ENCODE results near the gene CHST15. TPM values are rescaled to one million over a fixed set of nuclear protein-coding genes. Genes with fewer than 3 reads are reported as not detected.

CHST15 gene
- total RNA-seq, 1 experiment from 2014 or later, result 26.7 TPM

DNA sequence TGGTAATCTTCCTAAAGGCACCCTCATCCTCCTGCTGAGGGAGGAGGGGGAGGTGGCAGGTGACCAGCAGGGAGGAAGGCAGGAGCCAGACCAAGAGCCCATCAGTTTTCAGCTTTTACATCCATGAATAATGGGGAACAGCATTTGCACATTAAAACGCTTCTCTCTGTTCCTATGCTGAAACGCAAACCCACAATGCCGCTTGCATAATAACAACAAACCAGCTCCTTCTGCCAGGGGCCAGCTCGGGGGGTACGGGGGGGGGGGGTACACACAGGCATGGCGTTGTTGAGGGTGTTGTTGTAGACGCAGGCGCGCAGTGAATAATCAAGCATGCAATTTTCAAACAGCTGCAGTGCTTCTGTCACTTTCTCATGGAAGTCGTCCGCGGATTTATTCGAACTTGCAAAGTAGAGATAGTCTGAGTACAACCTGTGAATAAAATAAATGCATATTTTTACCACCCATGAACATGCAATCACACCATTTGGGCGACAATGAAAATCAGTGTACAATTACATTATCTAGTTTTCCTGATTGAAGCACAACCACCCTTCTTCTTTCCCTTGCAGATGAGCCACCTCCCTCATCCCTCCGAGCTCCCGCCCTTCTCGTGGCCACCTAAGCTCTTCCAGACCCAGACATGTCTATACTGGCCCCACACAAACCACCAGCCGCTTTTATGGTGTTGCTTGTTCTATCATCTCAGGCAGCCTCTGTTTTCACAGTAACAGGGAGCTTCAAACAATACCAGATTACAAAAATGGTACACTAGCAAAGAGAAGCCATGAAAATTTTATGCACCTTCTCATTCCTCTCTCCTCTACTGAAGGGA lies 72.2 kb downstream of the CHST15 start:
- Mint-ChIP-seq H3K9me3 (ENCODE audit: unreplicated experiment) (no peaks in the 10 kb centered on the region), H3K27ac (ENCODE audit: unreplicated experiment) (no peak overlapping the region), H3K36me3 (ENCODE audit: insufficient read depth, unreplicated experiment) (peaks cover 10% of the 10 kb centered on the region), H3K27me3 (ENCODE audit: insufficient read depth, unreplicated experiment) (no peaks in the 10 kb centered on the region), H3K4me1 (ENCODE audit: low read depth, unreplicated experiment) (no peaks in the 10 kb centered on the region), H3K4me3 (ENCODE audit: unreplicated experiment) (no peak overlapping the region)
- ChIA-PET CTCF (interaction anchor here (0.6 kb wide), 1 partner anchor 25 kb away, joined by 3 read pairs; no protein-coding TSS in a partner anchor), POLR2A (no interaction called here)
- Histone ChIP-seq H3K4me3 (ENCODE audit: low read depth, low read length) (no peak overlapping the region), H3K27me3 (replicated peaks; ENCODE audit: control insufficient read depth, insufficient read depth, low read length) (no peaks in the 10 kb centered on the region; the same call in 1 of the 2 replicates), H3K36me3 (ENCODE audit: control insufficient read depth, insufficient read depth, low read length) (no peaks in the 10 kb centered on the region), H3K9me3 (no peaks in the 10 kb centered on the region), H3K4me1 (no peaks in the 10 kb centered on the region)
- intact Hi-C loops (cut with micrococcal nuclease; ENCODE audit: unreplicated experiment), result no loop called here
- TF ChIP-seq CTCF (IDR thresholded peaks at IDR 0.05; ENCODE audit: insufficient read depth in 1 of 2, low read depth in 1 of 2, low read length in 1 of 2, severe bottlenecking in 1 of 2, unreplicated experiment in 1 of 2), result no peak
- DNase-seq, result no peak
- no TSS peak for BruUV-seq (replicated peaks)

GRCh38 chr10:124019886-124020797 lies 73.3 kb downstream of the CHST15 start:
- Mint-ChIP-seq H3K27me3 (ENCODE audit: insufficient read depth, unreplicated experiment) (no peaks in the 10 kb centered on the region), H3K9me3 (ENCODE audit: unreplicated experiment) (no peaks in the 10 kb centered on the region), H3K27ac (ENCODE audit: unreplicated experiment) (no peak overlapping the region), H3K4me3 (ENCODE audit: unreplicated experiment) (no peak overlapping the region), H3K4me1 (ENCODE audit: low read depth, unreplicated experiment) (no peaks in the 10 kb centered on the region), H3K36me3 (ENCODE audit: insufficient read depth, unreplicated experiment) (peaks cover 10% of the 10 kb centered on the region)
- H3K9me3 ChIP-seq, result no peaks in the 10 kb centered on the region
- CTCF ChIA-PET, result interaction anchor here (0.6 kb wide), 1 partner anchor 26 kb away, joined by 3 read pairs; no protein-coding TSS in a partner anchor
- DNase-seq, result no peak
- no peaks in the 10 kb centered on the region; the same call in 1 of the 2 replicates for H3K27me3 ChIP-seq (replicated peaks; ENCODE audit: control insufficient read depth, insufficient read depth, low read length)
- no peak for TF ChIP-seq CTCF (IDR thresholded peaks at IDR 0.05; ENCODE audit: insufficient read depth in 1 of 2, low read depth in 1 of 2, low read length in 1 of 2, severe bottlenecking in 1 of 2, unreplicated experiment in 1 of 2)
- H3K4me1 ChIP-seq, result no peaks in the 10 kb centered on the region
- POLR2A ChIA-PET, result no interaction called here
- no TSS peak for BruUV-seq (replicated peaks)
- H3K4me3 ChIP-seq (ENCODE audit: low read depth, low read length), result no peak overlapping the region
- no peaks in the 10 kb centered on the region for H3K36me3 ChIP-seq (ENCODE audit: control insufficient read depth, insufficient read depth, low read length)
- intact Hi-C loops (cut with micrococcal nuclease; ENCODE audit: unreplicated experiment), result no loop called here

DNA sequence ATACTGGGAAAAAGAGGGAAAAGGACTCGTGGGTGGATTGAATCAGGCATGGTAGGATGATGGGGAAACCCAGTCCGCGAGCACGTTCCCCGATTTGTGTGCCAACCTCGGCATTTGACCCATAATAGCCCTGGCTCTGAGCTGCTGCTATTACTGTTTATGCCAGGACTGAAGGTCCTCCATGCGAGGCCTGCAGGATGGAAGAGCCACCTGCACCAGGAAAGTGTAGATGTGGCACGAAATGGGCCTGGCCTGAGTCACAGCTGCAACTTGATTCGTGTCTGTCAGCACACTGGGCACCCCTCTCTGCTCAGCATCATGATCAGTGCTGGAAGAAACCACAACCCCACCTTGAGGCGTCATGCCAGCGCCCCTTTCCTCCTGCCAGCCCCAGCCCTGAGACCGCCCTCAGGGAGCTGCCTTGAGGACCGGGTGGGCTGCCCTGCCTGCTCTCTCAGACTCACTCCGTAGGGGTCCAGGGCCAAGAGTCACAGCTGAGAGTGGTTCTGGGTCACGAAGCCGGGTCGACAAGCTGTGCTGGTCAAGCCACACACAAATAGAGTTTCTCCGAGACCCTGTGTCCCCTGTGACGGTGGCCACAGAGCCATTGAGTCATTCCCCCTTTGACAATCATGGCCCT lies 74.4 kb downstream of the CHST15 start:
- ChIA-PET CTCF (no interaction called here), POLR2A (no interaction called here)
- no peaks in the 10 kb centered on the region for H3K9me3 ChIP-seq
- no peak for TF ChIP-seq CTCF (IDR thresholded peaks at IDR 0.05; ENCODE audit: insufficient read depth in 1 of 2, low read depth in 1 of 2, low read length in 1 of 2, severe bottlenecking in 1 of 2, unreplicated experiment in 1 of 2)
- Mint-ChIP-seq H3K4me1 (ENCODE audit: low read depth, unreplicated experiment) (no peaks in the 10 kb centered on the region), H3K4me3 (ENCODE audit: unreplicated experiment) (no peak overlapping the region), H3K36me3 (ENCODE audit: insufficient read depth, unreplicated experiment) (peaks cover 4% of the 10 kb centered on the region), H3K27me3 (ENCODE audit: insufficient read depth, unreplicated experiment) (no peaks in the 10 kb centered on the region), H3K9me3 (ENCODE audit: unreplicated experiment) (no peaks in the 10 kb centered on the region), H3K27ac (ENCODE audit: unreplicated experiment) (no peak overlapping the region)
- H3K27me3 ChIP-seq (replicated peaks; ENCODE audit: control insufficient read depth, insufficient read depth, low read length), result no peaks in the 10 kb centered on the region; the same call in 1 of the 2 replicates
- no TSS peak for BruUV-seq (replicated peaks)
- intact Hi-C loops (cut with micrococcal nuclease; ENCODE audit: unreplicated experiment), result no loop called here
- no peak for DNase-seq
- H3K4me3 ChIP-seq (ENCODE audit: low read depth, low read length), result no peak overlapping the region
- no peaks in the 10 kb centered on the region for H3K36me3 ChIP-seq (ENCODE audit: control insufficient read depth, insufficient read depth, low read length)
- H3K4me1 ChIP-seq, result no peaks in the 10 kb centered on the region

Measured in Caco-2 (cell line).